A172 (cell line): ENCODE measurements around the gene NELFCD. TPM values are rescaled to one million over a fixed set of nuclear protein-coding genes. Genes with fewer than 3 reads are reported as not detected.
A peak's percentile ranks its signal among the peaks of the same experiment; 100 is the strongest.
"Not testable (repeated sequence)": the region's sequence is repeated elsewhere in the genome, so short reads cannot be mapped to it uniquely, and the experiment has no call there.

Experiments
- DNase-seq: peaks from one replicate; pipeline ENCODE4 v3.0.0-alpha.2; 2015; ENCODE audit warnings: low spot score
- total RNA-seq: library from RNA; depleted of rRNA; stranded (reverse); fragments of >200 nt; shearing (Covaris generic); gene quantifications from 2 replicates; pipeline ENCODE4 v1.2.3, GENCODE V29; 2014; rRNA removed

Gene NELFCD
- total RNA-seq, result 81.4 and 102 TPM in 2 replicates

- DNase-seq, result peak; percentile 74
These were observed at the start of gene NELFCD for GRCh38 chr20:58980711-58981627. Gene NELFCD, plus strand, starts transcription at chr20:58981256. Its CDS starts 54 bp downstream, at chr20:58981310.

- no peak for DNase-seq
These were observed 48.9 kb upstream of the NELFCD start for GRCh38 chr20:58932170-58932569.

DNA sequence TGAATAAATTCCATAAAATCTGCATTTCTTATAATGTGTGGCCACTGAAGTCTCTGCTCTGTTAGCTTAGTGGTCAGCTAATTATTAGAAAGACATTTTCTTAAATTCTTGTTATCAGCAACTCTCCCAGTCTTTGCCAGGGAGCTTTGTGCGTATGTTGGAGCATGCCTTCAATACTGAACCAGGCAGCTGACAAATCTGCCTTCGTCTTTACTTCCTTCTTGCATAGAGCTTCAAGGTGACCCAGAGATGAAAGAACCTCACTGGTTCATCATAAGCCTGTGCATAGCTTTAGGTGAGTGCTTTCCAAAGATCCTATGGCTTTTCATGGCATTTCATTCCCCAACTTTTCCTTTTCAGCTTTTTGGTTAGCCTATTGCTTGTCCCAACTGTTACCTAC, 43.0 kb upstream of the NELFCD start:
- DNase-seq, result no peak

- DNase-seq, result no peak
These were observed 42.5 kb upstream of the NELFCD start for GRCh38 chr20:58938541-58938940.

DNA sequence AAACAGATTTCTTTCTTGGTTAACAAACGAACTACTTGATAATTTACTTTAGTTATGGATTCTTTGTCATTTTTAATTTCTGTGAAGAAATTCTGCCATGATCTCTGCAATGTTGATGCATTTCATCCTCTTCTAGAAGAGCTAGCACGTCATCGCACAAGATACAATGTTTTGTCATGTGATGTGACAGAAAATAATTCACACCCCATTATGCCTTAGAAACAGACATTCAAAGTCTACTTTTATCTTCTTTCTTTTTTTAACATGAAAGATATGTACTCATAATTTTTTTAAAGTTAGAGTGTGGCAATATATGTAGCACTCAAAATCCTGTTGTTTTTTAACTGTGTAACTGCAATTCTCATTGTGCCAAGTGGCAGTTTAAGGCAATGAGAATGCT, 39.6 kb upstream of the NELFCD start:
- DNase-seq, result no peak

- DNase-seq, result no peak
These were observed 38.5 kb upstream of the NELFCD start for GRCh38 chr20:58942549-58942948.

GRCh38 chr20:58944610-58945009, 36.4 kb upstream of the NELFCD start:
- no peak for DNase-seq

DNA sequence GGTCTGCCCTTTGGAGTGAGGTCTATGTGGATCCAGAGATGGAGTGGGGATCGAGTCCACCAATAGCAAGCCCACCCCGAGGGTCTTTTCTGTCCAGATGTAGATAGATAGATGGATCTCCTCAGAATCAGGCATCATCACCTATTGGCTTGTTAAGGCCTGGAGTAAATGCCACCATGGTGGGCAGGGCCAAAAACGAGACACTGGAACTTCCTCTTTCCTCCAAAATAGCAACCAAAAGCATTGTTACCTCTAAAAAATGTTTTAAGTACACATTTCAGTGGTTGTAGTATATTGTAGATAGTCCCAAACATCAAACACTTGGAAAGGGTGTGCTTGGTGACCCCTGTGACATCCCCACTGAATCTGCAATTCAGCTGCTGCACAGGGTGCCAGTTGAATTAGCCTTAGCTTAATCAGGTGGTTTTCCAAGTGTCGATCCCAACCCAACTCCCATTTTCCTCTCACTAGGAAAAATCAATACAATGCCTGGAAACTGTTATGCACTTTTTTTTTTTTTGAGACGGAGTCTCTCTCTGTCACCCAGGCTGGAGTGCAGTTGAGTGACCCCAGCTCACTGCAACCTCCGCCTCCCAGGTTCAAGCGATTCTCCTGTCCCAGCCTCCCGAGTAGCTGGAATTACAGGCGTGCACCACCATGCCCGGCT, 35.0 kb upstream of the NELFCD start:
- no peak for DNase-seq

- DNase-seq, result not testable (repeated sequence)
These were observed 33.2 kb upstream of the NELFCD start for GRCh38 chr20:58947797-58948388.

- no peak for DNase-seq
These were observed 30.5 kb upstream of the NELFCD start for GRCh38 chr20:58950603-58951002.

- DNase-seq, result no peak
These were observed 28.0 kb upstream of the NELFCD start for GRCh38 chr20:58953050-58953449.

DNA sequence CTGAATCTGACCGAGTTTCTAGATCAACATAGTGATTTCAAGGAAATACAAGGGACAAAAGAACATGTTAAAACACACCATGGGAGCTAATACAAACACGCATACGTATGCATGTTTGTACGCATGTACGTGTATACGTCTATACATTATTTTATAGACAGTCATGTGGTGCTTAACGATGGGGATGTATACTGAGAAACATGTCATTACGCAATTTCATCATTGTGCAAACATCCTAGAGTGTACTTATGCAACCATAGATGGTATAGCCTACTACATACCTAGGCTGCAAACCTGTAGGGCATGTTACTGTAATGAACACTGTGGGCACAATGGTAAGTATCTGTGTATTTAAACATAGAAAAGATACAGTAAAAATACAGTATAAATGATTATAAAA, 25.0 kb upstream of the NELFCD start:
- DNase-seq, result no peak

DNA sequence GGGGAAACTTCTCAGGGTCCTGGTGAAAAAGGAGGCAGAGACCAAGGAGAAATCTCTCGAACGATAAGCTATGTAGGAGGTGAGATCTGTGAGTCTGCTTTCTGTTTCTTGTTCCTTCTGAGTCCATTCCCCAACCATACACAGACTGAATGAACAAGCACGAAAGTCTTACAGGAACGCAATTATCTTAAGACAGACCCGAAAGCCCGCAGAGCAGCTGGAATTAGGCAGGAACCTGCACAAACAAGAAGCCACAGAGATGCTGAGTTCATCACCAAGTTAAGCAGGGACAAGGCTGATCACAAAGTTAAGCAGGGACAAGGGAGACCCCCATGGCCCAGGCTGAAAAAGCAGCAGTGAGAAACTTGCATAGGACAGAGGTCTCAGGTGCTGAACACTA, 21.4 kb upstream of the NELFCD start:
- no peak for DNase-seq

DNA sequence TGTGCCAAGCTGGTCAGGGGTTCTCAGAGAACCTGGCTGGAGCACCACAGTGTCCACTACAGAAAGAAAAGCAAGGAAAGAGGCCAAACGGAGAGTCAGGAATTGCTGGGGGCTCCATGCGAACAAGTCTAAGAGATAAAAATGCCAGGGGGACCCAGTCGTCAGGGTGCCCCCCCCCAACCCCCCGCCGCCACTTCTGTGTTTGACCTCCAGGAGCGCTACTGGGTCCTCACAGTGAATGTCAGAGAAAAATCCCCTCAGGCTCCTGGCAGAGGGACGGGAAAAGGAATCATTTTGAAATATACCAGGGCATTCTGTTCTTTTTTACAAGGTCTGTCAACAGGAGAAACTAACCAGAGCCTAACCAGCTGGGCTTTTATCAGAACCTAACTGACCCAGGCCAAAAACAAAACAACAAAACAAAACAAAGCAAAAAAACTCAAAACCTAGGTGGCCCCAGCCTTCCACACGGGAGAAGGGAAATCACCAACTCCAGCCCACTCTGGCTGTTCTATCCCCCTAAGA, 17.9 kb upstream of the NELFCD start:
- DNase-seq, result no peak

DNA sequence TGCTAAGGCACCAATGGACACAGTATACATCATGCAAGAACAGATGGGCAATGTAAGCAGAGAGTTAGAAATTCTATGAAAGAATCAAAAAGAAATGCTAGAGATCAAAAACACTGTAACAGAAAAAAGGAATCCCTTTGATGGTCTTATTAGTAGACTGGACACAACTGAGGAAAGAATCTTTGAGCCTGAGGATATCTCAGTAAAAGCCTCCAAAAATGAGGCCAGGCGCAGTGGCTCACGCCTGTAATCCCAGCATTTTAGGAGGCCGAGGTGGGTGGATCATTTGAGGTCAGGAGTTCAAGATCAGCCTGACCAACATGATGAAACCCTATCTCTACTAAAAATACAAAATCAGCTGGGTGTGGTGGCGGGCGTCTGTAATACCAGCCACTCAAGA, 17.1 kb upstream of the NELFCD start:
- not testable (repeated sequence) for DNase-seq

GRCh38 chr20:58965270-58966064, 15.6 kb upstream of the NELFCD start:
- no peak for DNase-seq

- DNase-seq, result no peak
These were observed 13.2 kb upstream of the NELFCD start for GRCh38 chr20:58967652-58968429.

GRCh38 chr20:58969439-58969838, 11.6 kb upstream of the NELFCD start:
- no peak for DNase-seq

GRCh38 chr20:58970146-58970545, 10.9 kb upstream of the NELFCD start:
- DNase-seq, result no peak

- DNase-seq, result no peak
These were observed 9.6 kb upstream of the NELFCD start for GRCh38 chr20:58971429-58971828.

GRCh38 chr20:58973179-58973578, 7.9 kb upstream of the NELFCD start:
- no peak for DNase-seq
